HepG2 (cell line): ENCODE results near the gene RPS15A. TPM values are rescaled to one million over a fixed set of nuclear protein-coding genes. Genes with fewer than 3 reads are reported as not detected.

Experiments used
- ASH2L ChIP-seq: fragments of 300-600, 200-600 bp; sonication (generic); IDR thresholded peaks from 2 replicates; pipeline ENCODE4 v1.7.0; 2017; ENCODE audit warnings: low read depth, mild to moderate bottlenecking, moderate library complexity, mixed read lengths, low read length; ENCODE audit not compliant: insufficient read length
- HNRNPUL1 ChIP-seq: fragments of 200-400 bp; formaldehyde crosslinking; IDR thresholded peaks from 2 replicates; pipeline ENCODE4 v1.6.1; 2017; ENCODE audit warnings: low read depth, mild to moderate bottlenecking, low read length, moderate library complexity
- LRRFIP1 ChIP-seq: sonication (generic); formaldehyde crosslinking; conservative IDR thresholded peaks from 2 replicates; pipeline ENCODE4 v1.4.0; 2020; ENCODE audit warnings: missing genetic modification reagents
- MED1 ChIP-seq: sonication (generic); formaldehyde crosslinking; IDR thresholded peaks from 2 replicates; pipeline ENCODE4 v1.4.0; 2020; ENCODE audit warnings: missing genetic modification reagents
- MLX ChIP-seq: IDR thresholded peaks from 2 replicates; pipeline ENCODE4 v1.6.1; 2016
- MNT ChIP-seq: fragments of 450-650 bp; IDR thresholded peaks from 2 replicates; pipeline ENCODE4 v1.6.1; 2016
- MYC ChIP-seq: sonication (generic); formaldehyde crosslinking; IDR thresholded peaks from 2 replicates; pipeline ENCODE4 v1.9.0; 2021; ENCODE audit warnings: missing genetic modification reagents, borderline replicate concordance
- NPAS2 ChIP-seq: sonication (generic); formaldehyde crosslinking; IDR thresholded peaks from 2 replicates; pipeline ENCODE4 v1.8.0; 2022; ENCODE audit warnings: mild to moderate bottlenecking, missing genetic modification reagents, borderline replicate concordance
- RFX1 ChIP-seq: fragments of 450-650 bp; IDR thresholded peaks from 2 replicates; pipeline ENCODE4 v1.6.1; 2017
- SRY ChIP-seq: sonication (generic); formaldehyde crosslinking; IDR thresholded peaks from 2 replicates; pipeline ENCODE4 v1.8.0; 2022; ENCODE audit warnings: mild to moderate bottlenecking, missing genetic modification reagents
- ZNF205 ChIP-seq: IDR thresholded peaks from 2 replicates; pipeline ENCODE4 v1.6.1; 2018; ENCODE audit warnings: missing biosample characterization, missing genetic modification reagents
- ZNF382 ChIP-seq: sonication (generic); formaldehyde crosslinking; IDR thresholded peaks from 2 replicates; pipeline ENCODE4 v1.5.0; 2020; ENCODE audit warnings: missing genetic modification reagents, mild to moderate bottlenecking, borderline replicate concordance
- ZNF430 ChIP-seq: sonication (generic); formaldehyde crosslinking; IDR thresholded peaks from 2 replicates; pipeline ENCODE4 v1.9.0; 2021; ENCODE audit warnings: mild to moderate bottlenecking, missing genetic modification reagents
- ZNF501 ChIP-seq: sonication (generic); formaldehyde crosslinking; IDR thresholded peaks from 2 replicates; pipeline ENCODE4 v1.5.1; 2020; ENCODE audit warnings: mild to moderate bottlenecking, moderate library complexity, missing genetic modification reagents
- ZNF616 ChIP-seq: sonication (generic); formaldehyde crosslinking; IDR thresholded peaks from 2 replicates; pipeline ENCODE4 v1.5.0; 2020; ENCODE audit warnings: low read depth, mild to moderate bottlenecking, missing genetic modification reagents
- ZNF75D ChIP-seq: sonication (generic); formaldehyde crosslinking; IDR thresholded peaks from 2 replicates; pipeline ENCODE4 v1.8.1; 2023; ENCODE audit warnings: missing genetic modification reagents, mild to moderate bottlenecking, borderline replicate concordance
- ZNF83 ChIP-seq: sonication (generic); formaldehyde crosslinking; IDR thresholded peaks from 2 replicates; pipeline ENCODE4 v1.4.0; 2020; ENCODE audit warnings: missing genetic modification reagents, mild to moderate bottlenecking, borderline replicate concordance
- polyA plus RNA-seq, 8 experiments: library from polyadenylated mRNA; depleted of rRNA in 3 of 8; stranded (reverse) in 7 of 8; unstranded in 1 of 8; fragments of >200 nt; fragmentation: Illumina TruSeq in 4 of 8; extraction: Trizol in 4 of 8; gene quantifications; 2 replicates each; pipeline versions ENCODE4 v1.2.1 to v1.2.3, GENCODE V29; 2011 to 2016; ENCODE audit warnings: low read depth in 4 of 8, missing spikeins in 1 of 8, mixed read lengths in 1 of 8; ENCODE audit not compliant: insufficient read depth in 1 of 8
- total RNA-seq, 5 experiments: library from RNA; depleted of rRNA; stranded (reverse); fragments of >200 nt; fragmentation: Illumina TruSeq; extraction: Trizol; gene quantifications; 2 replicates each; pipeline ENCODE4 v1.2.3, GENCODE V29; 2016; ENCODE audit warnings: low read depth in 1 of 5
- TF ChIP-seq, protein P1 (sequence below): sonication (generic); formaldehyde crosslinking; IDR thresholded peaks from 2 replicates; pipeline ENCODE4 v1.4.0; 2020; ENCODE audit warnings: mild to moderate bottlenecking, missing genetic modification reagents

RPS15A gene
- total and polyA plus RNA-seq, 2 of the 13 experiments (the other 11 are each of a cell fraction or from before 2014, with no cell fraction given), result 5,489 to 9,457 TPM

DNA sequence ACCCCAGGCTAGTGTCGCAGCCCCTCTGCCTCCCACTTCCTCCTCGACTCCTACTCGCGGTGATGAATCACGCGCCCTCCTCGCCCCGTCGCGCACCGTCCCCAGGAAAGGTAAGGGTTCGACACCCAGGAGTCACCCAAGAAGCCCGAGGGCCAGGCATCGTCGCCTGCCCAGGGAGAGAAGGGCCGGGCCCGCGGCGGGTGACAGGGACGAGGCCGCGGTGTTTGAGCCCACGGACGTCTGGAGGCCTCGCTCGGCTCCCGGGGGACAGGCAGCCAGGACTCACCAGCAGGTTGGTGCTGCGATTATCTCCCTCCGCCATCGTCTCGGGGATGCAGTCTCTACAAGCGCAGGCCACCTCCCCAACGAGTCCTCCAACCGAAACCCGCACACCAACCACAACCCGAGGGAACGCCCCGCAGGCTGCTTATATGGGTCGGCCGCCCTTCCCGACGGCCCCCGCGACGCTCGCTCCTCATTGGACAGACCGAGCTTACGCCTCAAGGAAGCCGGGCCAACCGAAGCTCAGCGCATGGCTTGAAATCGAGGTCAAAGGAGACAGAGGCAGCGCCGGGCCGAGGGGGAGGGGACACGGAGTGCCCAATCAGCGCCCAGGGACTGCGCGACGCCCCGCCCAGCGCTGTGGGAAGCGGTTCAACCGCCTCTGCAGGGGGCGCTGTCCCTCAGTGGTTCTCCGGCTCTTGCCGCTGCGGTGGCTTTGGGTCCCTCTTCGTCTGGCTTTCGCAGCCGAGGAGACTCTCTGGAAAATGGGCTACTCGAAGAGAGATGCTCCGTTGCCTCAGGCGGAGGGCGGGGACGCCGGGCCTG, 11.2 kb upstream of the RPS15A start, which contains the start of gene ARL6IP1 (continued):
- TF ChIP-seq MED1 (CRISPR knock-in tag) (peak; percentile 92), HNRNPUL1 (peak; percentile 94), SRY (CRISPR knock-in tag) (peak; percentile 92), ASH2L (peak; percentile 93), LRRFIP1 (CRISPR knock-in tag) (no peak), RFX1 (no peak), MYC (CRISPR knock-in tag) (peak; percentile 85), ZNF382 (CRISPR knock-in tag) (no peak), MLX (CRISPR knock-in tag) (peak; percentile 77), ZNF83 (CRISPR knock-in tag) (peak; percentile 92; the same call in 1 of the 2 replicates), ZNF205 (peak; percentile 94), NPAS2 (CRISPR knock-in tag) (no peak), ZNF616 (CRISPR knock-in tag) (0 out of 2 replicates have a peak, but pooled peaks have one; percentile 66), ZNF501 (peak; percentile 99), ZNF430 (peak; percentile 98), ZNF75D (CRISPR knock-in tag) (peak; percentile 91; the same call in 1 of the 2 replicates), MNT (peak; percentile 91)
- TF ChIP-seq, protein P1, sequence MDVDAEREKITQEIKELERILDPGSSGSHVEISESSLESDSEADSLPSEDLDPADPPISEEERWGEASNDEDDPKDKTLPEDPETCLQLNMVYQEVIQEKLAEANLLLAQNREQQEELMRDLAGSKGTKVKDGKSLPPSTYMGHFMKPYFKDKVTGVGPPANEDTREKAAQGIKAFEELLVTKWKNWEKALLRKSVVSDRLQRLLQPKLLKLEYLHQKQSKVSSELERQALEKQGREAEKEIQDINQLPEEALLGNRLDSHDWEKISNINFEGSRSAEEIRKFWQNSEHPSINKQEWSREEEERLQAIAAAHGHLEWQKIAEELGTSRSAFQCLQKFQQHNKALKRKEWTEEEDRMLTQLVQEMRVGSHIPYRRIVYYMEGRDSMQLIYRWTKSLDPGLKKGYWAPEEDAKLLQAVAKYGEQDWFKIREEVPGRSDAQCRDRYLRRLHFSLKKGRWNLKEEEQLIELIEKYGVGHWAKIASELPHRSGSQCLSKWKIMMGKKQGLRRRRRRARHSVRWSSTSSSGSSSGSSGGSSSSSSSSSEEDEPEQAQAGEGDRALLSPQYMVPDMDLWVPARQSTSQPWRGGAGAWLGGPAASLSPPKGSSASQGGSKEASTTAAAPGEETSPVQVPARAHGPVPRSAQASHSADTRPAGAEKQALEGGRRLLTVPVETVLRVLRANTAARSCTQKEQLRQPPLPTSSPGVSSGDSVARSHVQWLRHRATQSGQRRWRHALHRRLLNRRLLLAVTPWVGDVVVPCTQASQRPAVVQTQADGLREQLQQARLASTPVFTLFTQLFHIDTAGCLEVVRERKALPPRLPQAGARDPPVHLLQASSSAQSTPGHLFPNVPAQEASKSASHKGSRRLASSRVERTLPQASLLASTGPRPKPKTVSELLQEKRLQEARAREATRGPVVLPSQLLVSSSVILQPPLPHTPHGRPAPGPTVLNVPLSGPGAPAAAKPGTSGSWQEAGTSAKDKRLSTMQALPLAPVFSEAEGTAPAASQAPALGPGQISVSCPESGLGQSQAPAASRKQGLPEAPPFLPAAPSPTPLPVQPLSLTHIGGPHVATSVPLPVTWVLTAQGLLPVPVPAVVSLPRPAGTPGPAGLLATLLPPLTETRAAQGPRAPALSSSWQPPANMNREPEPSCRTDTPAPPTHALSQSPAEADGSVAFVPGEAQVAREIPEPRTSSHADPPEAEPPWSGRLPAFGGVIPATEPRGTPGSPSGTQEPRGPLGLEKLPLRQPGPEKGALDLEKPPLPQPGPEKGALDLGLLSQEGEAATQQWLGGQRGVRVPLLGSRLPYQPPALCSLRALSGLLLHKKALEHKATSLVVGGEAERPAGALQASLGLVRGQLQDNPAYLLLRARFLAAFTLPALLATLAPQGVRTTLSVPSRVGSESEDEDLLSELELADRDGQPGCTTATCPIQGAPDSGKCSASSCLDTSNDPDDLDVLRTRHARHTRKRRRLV, result peak; percentile 96
